PFSK-1 (cell line): ENCODE measurements around the gene MRPL1.

Source experiments
- POLR2AphosphoS5 ChIP-seq: IDR thresholded peaks from 2 replicates; pipeline ENCODE4 v1.6.1; 2012; ENCODE audit warnings: low read depth, mild to moderate bottlenecking, control low read depth, low read length, moderate library complexity
- TF ChIP-seq, protein P1 (sequence below), 2 experiments: IDR thresholded peaks; 2 replicates each; pipeline versions ENCODE4 v1.6.1 to v1.8.0; 2011 to 2012; ENCODE audit warnings: low read depth in 2 of 2, low read length in 2 of 2, control low read depth in 1 of 2, inconsistent platforms in 1 of 2, mild to moderate bottlenecking in 1 of 2, moderate library complexity in 1 of 2; ENCODE audit not compliant: insufficient read depth in 1 of 2

GRCh38 chr4:77820649-77821561, 41.7 kb upstream of the MRPL1 start:
- TF ChIP-seq, protein P1, sequence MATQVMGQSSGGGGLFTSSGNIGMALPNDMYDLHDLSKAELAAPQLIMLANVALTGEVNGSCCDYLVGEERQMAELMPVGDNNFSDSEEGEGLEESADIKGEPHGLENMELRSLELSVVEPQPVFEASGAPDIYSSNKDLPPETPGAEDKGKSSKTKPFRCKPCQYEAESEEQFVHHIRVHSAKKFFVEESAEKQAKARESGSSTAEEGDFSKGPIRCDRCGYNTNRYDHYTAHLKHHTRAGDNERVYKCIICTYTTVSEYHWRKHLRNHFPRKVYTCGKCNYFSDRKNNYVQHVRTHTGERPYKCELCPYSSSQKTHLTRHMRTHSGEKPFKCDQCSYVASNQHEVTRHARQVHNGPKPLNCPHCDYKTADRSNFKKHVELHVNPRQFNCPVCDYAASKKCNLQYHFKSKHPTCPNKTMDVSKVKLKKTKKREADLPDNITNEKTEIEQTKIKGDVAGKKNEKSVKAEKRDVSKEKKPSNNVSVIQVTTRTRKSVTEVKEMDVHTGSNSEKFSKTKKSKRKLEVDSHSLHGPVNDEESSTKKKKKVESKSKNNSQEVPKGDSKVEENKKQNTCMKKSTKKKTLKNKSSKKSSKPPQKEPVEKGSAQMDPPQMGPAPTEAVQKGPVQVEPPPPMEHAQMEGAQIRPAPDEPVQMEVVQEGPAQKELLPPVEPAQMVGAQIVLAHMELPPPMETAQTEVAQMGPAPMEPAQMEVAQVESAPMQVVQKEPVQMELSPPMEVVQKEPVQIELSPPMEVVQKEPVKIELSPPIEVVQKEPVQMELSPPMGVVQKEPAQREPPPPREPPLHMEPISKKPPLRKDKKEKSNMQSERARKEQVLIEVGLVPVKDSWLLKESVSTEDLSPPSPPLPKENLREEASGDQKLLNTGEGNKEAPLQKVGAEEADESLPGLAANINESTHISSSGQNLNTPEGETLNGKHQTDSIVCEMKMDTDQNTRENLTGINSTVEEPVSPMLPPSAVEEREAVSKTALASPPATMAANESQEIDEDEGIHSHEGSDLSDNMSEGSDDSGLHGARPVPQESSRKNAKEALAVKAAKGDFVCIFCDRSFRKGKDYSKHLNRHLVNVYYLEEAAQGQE (IDR thresholded peaks at IDR 0.05; ENCODE audit: insufficient read depth in 1 of 2, low read depth in 2 of 2, low read length in 2 of 2) = no peak
- TF ChIP-seq POLR2AphosphoS5 = no peak
